Epithelial cell of proximal tubule (primary cell): Measurements from ENCODE around the gene RAB6B. TPM values are rescaled to one million over a fixed set of nuclear protein-coding genes. Genes with fewer than 3 reads are reported as not detected.

Experiments used
- DNase-seq: peaks from one replicate; pipeline ENCODE4 v3.0.0-alpha.2; 2011; ENCODE audit warnings: low read depth
- H3K4me3 ChIP-seq: 2 replicates; pipeline ENCODE4 v1.5.1; 2011; ENCODE audit warnings: low read depth, mild to moderate bottlenecking, low read length
- total RNA-seq: library from RNA; depleted of rRNA; stranded (reverse); fragments of >200 nt; gene quantifications from 2 replicates; pipeline ENCODE4 v1.2.3, GENCODE V29; 2015
- TF ChIP-seq, protein P1 (sequence below): conservative IDR thresholded peaks from 2 replicates; pipeline ENCODE4 v1.5.1; 2012; ENCODE audit warnings: low read depth, mild to moderate bottlenecking, low read length

RAB6B gene
- total RNA-seq, 1 donor from 2014 or later: 3.5 TPM

DNA sequence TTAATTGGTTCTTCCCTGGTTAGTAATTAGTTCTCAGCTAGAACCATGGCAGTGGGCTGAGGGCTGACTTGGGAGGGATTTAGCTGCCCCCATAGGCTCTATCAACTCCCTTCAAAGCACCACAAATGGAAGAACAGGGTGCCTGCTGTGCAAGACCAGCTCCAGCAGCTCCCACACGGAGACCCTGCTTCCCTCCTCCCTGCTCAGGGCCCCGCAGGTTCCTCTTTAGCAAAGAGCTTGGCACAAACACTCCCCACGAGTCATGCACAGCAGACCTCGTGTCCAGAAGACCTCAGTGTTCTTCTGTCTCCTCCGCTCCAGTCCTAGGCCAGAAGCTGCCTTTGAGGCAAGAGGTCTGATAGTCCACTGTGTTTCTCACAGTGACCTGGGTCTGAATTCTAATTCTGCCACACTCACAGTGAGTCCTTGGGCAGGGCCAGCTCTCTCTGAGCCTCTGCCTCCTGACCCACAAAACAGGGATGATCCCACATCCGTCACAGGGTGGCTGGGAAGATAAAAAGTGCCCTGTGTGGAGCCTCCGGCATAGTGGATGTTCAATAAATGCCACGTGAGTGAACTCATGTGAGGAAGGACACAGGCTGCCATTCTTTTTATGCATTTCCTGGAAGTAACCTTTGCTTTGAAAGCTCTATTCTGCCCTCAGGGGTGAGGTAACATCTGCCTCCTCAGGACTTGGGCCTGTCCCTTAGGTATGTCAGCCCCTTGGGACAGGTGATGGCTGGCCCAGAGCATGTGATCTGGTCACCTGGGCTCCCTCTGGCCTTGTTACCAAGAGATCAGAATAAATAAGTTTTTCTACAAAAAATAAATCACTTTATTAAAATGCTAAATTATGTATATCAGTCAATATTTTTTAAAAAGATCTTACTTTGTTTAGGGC, 7.6 kb downstream of the RAB6B start:
- TF ChIP-seq, protein P1, sequence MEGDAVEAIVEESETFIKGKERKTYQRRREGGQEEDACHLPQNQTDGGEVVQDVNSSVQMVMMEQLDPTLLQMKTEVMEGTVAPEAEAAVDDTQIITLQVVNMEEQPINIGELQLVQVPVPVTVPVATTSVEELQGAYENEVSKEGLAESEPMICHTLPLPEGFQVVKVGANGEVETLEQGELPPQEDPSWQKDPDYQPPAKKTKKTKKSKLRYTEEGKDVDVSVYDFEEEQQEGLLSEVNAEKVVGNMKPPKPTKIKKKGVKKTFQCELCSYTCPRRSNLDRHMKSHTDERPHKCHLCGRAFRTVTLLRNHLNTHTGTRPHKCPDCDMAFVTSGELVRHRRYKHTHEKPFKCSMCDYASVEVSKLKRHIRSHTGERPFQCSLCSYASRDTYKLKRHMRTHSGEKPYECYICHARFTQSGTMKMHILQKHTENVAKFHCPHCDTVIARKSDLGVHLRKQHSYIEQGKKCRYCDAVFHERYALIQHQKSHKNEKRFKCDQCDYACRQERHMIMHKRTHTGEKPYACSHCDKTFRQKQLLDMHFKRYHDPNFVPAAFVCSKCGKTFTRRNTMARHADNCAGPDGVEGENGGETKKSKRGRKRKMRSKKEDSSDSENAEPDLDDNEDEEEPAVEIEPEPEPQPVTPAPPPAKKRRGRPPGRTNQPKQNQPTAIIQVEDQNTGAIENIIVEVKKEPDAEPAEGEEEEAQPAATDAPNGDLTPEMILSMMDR: no peak
- DNase-seq: no peak
- H3K4me3 ChIP-seq: no peak overlapping the region

DNA sequence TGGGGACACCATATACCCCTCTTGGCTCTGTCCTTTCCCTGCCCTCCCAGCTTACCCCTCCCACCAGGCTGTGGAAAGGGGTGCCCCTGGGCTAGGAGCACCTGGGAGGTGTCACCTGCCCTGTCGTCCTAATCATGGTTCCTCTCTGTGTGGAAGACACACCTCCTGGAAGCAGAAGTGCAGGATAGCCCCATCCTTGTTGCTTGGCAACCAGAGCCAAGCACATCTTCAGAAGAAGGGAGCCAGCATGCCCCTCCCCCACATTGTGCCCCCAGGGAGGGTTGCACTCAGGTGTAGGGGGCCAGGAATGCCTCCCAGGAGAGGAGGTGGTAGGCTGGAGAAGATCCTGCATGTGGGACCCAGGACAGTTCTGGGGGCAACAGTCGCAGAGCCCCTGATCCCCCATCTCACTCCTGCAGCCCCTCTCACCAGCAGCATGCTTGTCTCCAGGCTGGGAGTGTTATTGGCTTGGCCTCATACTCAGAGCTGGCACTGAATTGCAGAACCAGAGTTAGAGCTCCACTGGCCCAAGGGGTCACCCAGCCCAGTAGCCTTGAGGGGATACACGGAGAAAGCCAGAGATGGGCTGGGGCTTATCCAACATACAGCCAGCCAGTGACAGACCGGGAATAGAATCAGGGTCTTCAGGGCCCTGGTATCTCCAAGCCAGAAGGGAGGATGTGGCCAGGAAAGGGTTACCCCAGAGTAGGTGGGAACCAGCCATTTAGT, 8.4 kb downstream of the RAB6B start:
- H3K4me3 ChIP-seq: no peak overlapping the region
- TF ChIP-seq, protein P1: no peak
- no peak for DNase-seq

DNA sequence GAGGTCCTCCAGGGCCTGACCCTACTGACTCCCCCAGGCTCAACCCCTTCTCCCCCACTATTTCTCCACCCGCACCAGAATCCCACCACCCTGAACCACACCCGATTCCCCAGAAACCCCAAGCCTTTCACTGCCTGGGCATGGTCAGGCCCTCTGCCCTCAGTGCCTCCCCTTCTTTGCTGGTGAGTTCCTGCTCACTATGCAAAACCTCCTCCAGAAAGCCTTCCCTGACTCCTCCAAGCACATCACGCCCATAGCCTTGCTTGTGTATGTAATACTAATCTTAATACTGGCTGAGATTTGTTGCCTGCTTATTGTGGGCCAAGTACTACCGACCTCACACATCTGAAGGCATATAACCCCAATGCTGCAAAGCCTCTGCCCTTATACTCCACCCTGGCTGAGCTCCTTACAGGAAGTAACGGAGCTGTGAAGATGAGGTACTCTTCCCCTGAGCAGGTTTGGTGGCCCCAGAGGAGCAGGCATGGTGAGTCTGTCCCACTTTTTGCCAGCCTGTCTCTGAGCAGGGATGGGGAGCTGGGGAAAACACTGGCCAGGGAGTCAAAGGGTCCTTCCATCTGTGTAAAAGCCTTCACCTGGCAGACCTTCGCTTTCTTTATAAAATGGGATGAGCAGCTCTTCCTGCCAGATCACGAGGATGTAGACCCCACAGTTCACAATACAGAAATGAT, 9.5 kb downstream of the RAB6B start:
- no peak overlapping the region for H3K4me3 ChIP-seq
- TF ChIP-seq, protein P1: no peak
- no peak for DNase-seq

DNA sequence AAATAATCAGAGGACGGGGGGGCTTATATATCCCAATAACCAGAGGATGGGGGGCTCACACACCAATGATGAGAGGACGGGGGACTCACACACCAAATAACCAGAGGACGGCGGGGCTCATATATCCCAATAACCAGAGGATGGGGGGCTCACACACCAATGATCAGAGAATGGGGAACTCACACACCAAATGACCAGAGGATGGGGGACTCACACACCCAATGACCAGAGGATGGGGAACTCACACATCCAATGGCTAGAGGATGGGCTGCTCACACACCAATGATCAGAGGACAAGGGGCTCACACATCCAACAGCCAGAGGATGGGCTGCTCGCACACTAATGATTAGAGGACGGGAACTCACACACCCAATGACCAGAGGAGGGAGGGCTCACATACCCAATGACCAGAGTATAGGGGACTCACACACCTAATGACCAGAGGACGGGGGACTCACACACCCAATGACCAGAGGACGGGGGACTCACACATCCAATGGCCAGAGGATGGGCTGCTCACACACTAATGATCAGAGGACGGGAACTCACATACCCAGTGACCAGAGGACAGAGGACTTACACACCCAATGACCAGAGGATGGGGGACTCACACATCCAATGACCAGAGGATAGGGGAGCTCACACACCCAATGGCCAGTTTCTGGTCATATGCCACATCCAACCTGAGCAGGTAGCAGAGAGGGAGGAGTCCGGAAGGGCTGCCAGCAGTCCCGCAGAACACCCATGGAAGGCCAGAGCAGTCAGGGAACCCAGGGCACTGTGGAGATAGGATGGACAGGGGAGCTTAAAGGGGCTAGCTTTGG, 10.6 kb downstream of the RAB6B start:
- DNase-seq: no peak
- TF ChIP-seq, protein P1: no peak

DNA sequence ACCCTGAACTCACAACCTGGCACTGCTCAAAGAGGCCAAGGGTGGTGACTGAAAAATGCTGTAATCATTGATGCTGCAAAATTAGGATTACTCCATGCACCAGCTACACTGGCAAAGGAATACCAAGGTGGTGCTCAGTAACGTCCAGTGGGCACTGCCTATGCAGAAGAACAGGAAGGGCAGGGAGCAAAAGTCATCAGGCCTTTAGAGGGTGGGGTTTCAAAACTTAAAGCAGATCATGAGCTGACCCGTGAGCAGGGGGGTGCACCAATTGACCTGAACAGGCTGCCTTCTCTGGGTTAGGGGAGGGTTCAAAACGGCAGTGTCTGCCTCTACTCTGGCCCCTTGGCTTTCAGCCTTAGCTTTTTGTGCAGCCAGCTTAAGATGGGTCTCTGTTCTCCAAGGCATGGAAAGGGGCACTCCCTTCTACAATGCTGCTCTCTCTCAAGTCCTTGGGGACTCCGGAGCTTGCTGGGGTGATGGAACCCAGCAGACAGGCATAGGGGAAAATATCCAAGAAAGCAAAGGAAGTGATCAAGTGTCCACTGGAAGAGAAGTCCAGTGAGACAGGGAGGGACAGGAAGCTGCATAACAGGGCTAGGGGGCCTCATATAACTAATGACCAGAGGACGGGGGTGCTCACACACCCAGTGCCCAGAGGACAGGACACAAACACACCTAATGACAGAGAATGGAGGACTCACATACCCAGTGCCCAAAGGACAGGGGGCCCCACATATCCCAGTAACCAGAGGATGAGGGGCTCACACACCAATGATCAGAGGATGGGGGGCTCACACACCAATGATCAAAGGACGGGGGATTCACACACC, 11.4 kb downstream of the RAB6B start:
- DNase-seq: no peak
- TF ChIP-seq, protein P1: no peak

More for the DNA sequence above, 10.6 kb downstream of the RAB6B start:
- no peak overlapping the region for H3K4me3 ChIP-seq

More for the DNA sequence above, 11.4 kb downstream of the RAB6B start:
- H3K4me3 ChIP-seq: no peak overlapping the region
